GM18505 (cell line): ENCODE results near the gene SIPA1L3.

Experiments
- ATAC-seq: cut with Tn5 transposase; IDR thresholded peaks from one replicate; pipeline ENCODE4 v1.9.1; 2021; ENCODE audit not compliant: unreplicated experiment
- POLR2A ChIP-seq: IDR thresholded peaks from 4 replicates; pipeline ENCODE4 v1.6.1; 2011; ENCODE audit warnings: borderline replicate concordance; ENCODE audit not compliant: insufficient read depth, insufficient read length; ENCODE audit errors: extremely low read depth

The SIPA1L3 gene

GRCh38 chr19:38175422-38175821 lies 268.4 kb downstream of the SIPA1L3 start:
- TF ChIP-seq POLR2A = no peak
- ATAC-seq = no peak

- no peak for ATAC-seq
- TF ChIP-seq POLR2A = no peak
These were observed 273.1 kb downstream of the SIPA1L3 start for GRCh38 chr19:38180071-38180470.

GRCh38 chr19:38182536-38183210 lies 275.7 kb downstream of the SIPA1L3 start:
- ATAC-seq = no peak
- no peak for TF ChIP-seq POLR2A

DNA sequence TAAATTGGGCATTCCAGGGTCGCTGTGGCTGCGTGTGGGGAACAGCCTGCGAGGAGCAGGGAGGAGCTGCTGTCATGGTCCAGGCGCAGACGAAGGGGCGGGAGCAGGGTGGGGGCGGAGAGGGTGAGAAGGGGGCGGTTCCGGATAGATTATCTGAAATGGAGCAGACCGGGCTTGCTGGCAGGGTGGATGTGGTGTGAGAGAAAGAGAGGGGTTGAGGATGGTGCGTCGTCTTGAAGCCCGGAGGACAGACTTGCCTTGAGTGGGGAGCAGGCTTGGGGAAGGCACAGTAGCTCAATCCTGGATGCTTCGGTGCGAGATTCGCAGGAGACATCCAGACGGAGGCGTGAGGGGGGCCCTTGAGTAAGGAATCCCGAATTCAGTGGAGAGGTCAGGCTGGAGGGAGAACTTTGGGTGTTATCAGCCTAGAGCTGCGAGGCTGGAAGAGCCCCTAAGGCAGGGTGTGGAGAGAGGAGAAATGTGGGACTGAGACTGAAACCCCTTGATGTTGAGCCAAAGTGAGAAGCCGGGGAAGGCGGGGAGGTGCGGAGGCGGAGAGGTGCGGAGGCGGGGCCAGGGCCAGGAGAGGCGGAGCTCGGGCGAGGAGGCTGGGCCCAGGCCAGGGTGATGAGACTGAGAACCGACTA lies 276.4 kb downstream of the SIPA1L3 start:
- ATAC-seq = no peak
- TF ChIP-seq POLR2A = no peak

DNA sequence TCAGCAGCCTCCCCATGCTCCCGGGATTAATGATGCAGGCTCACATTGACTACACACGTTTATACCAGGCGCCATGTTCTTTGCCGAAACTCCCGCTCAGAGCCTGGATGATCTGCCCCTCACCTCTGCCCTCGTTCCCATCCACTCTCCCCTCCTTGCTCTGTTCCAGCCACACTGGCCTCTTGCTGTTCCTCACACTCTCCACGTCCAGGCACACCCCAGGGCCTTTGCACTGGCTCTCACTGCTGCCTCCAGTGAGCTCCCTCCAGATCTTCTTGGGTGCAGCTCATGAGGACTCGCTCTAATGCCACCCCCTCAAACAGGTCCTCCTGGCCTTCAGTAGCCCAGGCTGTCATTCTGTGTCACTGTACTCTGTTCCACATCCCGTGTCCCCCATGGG lies 277.8 kb downstream of the SIPA1L3 start:
- no peak for ATAC-seq
- no peak for TF ChIP-seq POLR2A

DNA sequence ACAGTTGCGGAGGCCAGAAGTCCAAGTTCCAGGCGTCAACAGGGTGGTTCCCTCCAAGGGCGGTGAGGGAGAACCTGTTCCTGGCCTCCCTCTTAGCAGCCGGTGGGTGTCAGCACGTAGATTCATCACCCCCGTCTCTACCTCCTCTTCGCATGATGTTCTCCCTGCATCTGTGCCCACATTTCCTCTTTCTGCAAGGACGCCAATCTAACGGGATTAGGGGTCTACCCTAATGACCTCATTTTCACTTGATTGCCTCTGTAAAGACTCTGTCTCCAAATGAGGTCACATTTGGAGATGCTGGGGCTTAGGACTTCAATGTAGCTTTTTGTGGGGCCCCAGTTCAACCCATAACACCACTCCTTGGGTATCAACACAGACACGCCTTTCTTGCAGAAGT lies 278.6 kb downstream of the SIPA1L3 start:
- no peak for TF ChIP-seq POLR2A
- no peak for ATAC-seq

DNA sequence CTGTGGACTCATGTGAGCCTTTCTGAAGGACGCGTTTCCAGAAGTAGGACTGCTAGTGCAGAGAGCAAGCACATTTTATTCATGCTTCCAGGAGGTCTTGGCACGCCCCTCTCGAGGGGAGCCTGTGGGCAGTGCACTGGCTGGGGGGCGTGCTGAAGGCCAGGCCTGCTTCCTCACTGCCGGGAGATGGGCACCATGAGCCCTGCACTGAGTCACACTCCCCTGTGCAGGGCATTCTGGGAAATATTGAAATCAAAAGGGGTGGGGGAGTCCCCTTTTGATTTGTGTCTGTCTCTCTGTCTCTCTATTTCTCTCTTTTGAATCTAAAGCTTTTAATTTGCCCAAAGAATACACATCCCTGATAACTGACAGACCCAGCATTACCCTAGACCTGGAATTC lies 283.1 kb downstream of the SIPA1L3 start:
- TF ChIP-seq POLR2A = no peak
- no peak for ATAC-seq

- TF ChIP-seq POLR2A = no peak
- no peak for ATAC-seq
These were observed 283.8 kb downstream of the SIPA1L3 start for GRCh38 chr19:38190793-38191192.

DNA sequence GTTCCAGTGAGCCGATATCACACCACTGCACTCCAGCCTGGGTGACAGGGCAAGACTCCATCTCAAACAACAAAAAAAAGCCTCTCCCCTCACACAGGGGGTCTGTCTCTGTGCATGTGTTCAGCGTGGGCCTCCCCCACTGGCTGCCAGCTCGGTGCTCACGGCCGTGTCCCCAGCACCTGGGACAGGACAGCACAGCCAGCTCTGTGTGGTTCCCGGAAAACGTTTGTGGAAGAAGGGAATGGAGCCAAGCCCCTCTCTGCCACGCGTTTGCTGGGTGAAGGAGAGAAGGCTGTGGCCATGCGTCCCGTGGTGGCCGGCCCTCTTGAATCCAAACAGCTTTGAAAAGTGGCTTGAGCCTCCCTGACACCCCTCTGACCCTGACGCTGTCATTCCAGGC lies 284.7 kb downstream of the SIPA1L3 start:
- TF ChIP-seq POLR2A = no peak
- ATAC-seq = no peak

DNA sequence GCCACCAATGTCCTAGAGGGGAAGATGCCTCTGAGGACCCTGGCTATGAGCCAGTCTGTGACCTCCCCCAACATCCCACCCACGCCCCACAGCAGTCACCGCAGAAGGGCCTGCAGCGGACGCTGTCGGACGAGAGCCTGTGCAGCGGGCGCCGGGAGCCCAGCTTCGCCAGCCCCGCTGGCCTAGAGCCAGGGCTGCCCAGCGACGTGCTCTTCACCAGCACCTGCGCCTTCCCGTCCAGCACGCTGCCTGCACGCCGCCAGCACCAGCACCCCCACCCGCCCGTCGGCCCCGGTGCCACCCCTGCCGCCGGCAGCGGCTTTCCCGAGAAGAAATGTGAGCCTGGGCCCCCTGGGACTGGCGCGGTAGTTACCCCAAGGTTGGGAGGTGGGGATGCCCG lies 286.4 kb downstream of the SIPA1L3 start:
- no peak for ATAC-seq
- no peak for TF ChIP-seq POLR2A

- ATAC-seq = no peak
- no peak for TF ChIP-seq POLR2A
These were observed 287.2 kb downstream of the SIPA1L3 start for GRCh38 chr19:38194061-38194701.

- no peak for ATAC-seq
- TF ChIP-seq POLR2A = no peak
These were observed 288.2 kb downstream of the SIPA1L3 start for GRCh38 chr19:38195237-38195636.

DNA sequence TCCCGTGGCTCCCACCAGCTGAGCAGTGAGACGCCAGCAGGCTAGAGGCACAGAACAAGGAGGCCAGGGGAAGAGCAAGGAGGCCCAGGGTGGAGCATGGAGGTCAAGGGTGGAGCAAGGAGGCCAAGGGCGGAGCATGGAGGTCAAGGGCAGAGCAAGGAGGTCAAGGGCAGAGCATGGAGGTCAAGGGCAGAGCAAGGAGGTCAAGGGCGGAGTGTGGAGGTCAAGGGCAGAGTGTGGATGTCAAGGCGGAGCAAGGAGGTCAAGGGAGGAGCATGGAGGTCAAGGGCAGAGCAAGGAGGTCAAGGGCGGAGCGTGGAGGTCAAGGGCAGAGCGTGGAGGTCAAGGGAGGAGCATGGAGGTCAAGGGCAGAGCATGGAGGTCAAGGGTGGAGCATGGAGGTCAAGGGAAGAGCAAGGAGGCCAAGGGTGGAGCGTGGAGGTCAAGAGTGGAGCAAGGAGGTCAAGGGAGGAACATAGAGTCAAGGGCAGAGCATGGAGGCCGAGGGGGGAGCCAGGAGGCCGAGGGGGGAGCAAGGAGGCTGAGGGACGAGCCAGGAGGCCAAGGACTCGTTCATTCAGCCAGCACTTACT lies 289.3 kb downstream of the SIPA1L3 start:
- no peak for TF ChIP-seq POLR2A
- ATAC-seq = no peak
